SW480 (cell line): ENCODE measurements around the gene CFAP141.

ENCODE experiments used
- DNase-seq: peaks from one replicate; pipeline ENCODE4 v3.0.0-alpha.2; 2016; ENCODE audit warnings: low spot score

Gene CFAP141

DNA sequence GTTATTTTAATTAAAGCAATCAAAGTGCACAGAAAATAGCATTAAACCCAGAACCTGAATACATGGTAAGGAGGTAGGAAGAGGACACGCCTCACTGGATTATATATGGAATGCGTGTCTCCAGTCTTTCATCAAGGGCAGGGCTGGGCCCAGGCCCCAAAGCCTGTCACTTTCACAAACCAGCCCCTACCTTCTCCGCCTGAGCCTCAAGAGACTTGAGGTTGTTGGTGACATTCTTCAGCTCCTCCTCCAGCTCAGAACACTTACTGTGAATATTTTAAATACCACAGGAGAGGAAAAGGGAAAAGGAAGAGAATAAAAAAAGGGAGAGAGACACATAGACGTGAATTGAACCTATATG is 34.9 kb downstream of the CFAP141 start:
- DNase-seq: no peak

DNA sequence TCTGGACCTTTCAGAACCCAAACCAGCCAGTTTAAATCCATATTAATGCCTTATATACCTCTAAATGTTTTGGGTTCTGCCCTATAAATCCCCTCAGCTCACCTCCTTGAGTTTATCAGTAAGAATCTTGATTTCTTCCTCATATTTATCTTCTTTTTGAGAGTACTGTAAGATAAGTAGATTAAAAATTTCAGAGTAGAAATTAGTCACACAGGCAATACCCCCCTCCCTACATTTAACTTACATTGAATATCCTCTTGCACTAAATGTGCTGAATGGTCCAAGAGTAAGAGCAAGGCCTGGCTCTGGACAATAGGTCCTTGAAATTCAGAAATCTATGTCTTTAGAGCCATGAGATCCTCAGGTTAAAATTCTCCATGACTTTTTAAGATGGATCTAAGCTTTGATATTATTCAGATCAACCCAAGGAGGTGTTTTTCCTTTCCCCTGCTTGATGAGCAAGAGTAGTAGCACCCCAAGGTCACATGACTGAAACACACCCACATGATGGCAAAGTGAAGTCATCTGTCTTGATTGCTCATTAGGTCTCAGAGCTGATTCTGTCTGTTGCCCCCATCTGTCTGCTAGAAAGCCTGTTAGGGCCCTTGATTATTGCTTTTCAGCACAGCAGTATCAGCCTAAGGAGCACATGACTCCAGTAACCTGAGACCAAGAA is 35.4 kb downstream of the CFAP141 start:
- no peak for DNase-seq

DNA sequence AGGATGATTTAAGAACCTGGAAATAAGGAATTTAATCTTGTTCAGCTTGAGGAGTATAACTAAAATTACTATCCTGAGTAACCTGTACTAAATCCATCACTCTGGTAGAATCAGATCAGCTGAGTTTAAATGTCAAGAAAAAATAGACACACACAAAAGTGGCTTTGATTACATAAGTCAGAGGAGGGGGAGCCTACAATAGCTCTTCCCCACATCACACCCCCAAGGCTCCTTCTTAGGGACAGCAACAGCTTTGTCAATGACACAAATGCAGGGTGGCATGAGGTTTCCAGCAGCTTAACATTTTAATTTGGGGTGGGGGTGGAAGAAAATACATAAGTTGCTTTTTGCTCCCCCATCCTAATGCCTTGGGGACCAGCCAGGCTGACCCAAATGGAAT is 38.7 kb downstream of the CFAP141 start:
- no peak for DNase-seq

DNA sequence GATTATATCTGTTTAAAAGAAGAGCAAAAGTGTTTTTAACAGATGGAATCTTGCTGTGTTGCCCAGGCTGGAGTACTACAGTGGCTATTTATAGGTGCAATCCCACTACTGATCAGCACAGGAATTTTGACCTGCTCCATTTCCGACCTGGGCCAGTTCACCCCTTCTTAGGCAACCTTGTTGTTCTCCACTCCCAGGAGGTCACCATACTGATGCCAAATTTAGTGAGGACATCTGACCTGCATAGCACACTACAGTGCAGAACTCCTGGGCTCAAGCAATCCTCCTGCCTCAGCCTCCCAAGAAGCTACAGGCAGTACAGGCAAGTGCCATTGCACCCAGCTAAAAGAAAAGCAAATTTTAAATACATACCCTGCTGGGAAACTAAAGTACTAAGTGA is 39.9 kb downstream of the CFAP141 start:
- DNase-seq: no peak

DNA sequence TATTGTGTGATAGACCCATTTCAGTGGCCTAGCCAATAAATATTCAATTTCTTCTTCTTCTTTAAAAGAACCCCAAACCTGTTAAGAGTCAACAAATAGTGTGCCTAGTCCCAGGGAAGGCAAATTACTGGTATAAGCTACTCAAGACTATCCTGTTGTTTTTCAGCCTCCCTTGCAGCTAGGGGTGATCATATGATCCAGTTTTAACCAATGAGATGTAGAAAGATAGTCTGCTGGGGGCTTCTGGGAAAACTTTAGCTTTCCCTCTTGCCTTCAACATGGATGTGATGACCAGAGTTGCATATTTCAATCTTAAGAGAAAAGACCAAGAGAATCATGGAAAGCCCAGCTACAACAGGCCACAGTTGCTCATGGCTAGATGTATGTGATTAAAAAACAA is 46.6 kb downstream of the CFAP141 start:
- no peak for DNase-seq

DNA sequence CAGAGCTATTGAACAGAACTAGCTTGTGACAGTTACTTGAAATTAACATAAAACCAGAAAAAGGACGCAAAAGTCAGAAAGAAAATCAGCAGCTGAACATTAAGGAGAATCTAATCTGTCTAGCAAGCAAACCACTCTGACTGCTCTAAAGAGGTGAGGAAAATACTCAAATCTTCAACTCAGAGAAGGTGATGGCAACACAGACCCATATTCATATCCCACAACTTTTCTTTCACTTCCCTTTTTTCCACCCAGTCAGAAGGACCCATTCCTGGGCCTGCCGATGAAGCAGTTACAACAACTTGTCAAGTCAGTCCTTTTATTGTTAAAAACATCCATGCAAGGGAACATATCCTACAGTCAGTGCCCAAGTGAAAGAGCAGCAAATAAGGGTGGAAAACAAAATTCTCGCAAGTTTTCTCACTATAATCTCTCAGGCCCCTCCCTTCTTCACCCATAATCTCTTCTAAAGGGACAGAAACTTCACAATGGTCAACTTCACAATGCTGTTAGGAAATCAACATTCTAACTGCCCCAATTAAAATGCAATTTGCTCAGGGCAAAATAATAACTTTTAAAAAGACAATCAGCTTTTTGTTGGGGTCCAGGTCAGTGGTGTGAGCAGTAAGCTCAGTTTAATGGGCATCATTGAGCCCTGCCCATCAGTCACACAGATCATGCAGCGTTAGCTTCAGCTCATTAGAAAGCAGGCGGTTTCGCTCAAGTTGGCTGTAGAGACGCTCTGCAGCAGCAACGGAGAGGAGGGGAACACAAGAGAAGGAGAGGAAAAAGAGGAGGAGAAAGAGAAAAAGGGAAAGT is 47.6 kb downstream of the CFAP141 start:
- DNase-seq: no peak

DNA sequence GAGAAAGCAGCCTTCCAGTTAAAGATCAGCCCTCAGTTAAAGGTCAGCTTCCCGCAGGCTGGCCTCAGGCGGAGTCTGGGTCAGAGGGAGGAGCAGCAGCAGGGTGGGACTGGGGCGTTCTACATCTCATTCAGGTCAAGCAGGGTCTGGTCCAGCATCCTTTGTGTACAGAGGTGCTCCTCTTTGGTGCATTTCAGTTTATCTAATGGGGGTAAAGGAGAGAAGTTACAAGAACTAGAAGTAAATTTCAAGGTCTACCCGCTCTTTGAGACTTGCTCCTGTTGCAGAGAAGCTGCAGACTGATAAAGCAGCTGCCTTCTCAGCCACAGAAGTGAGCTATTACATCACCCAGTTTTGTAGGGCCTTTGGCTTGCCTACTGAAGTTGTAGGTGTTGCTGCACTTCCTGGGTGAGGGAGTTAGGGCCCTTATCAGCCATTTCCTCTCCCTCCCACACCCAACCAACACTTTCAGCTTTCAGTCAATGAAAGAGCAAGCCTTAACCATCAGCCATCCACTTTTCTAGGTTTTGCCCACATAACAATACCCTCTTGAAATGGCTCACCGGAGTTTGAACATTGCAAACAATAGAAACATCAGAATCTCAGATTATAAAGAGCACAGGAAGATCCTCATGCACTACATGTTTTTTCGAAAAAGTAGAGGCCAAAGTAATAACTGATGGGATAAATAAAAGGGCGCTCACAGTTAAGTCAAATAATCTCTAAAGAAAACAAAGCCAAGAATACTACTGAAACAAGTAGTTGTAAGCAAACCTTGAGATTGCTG is 48.4 kb downstream of the CFAP141 start:
- no peak for DNase-seq

DNA sequence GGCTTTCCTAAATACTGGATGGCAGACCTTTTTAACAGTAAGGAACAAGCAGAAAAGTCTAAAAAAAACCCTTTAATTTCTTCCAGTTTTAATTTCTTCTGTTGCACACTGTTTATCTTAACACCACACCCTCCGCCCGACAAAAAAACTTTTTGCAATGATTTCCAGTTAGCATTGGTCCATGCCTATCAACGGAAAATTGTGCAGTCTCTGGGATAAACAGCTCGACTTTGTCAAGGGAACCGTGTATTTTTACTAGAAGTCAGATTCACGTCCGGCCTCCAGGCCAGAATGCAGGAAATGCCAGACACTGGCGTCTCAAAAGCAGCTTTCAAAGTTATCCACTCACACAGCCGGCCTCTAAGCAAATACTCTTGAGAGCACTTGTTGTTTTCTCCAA is 50.9 kb downstream of the CFAP141 start:
- no peak for DNase-seq

DNA sequence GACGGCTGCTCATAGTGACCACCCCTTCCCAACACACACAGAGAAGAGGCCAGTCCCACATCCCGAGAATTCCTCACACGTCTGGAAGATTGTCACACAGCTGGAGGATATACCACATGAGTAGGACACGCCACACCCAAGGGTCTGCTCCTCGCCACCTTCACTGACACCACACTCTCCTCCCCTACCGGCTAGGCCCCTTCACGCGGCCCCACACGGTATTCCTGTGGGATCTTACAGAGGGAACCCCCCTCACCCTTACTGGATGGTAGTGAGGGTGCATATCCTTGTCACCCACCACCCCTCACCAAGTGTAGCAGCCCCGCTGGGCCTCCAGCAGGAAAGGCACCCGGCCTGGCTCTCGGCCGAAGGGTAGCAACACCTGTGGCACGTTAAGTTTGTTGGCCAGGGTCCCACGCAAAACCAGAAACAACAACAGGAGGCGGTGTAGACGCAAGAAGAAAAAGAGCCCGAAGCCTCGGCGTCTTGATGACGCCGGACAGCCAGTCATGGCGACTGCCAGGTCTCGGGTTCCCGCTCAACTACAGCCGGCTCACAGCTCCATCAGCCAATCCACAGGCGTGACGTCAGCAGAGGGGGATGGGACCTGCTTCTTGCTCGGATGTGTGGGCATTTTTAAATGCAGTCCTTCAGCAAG is 51.5 kb downstream of the CFAP141 start, which contains the start of gene NUP210L:
TSS of gene NUP210L (minus strand) at position 540 of the 658 bp plus-strand sequence.
- no peak for DNase-seq

DNA sequence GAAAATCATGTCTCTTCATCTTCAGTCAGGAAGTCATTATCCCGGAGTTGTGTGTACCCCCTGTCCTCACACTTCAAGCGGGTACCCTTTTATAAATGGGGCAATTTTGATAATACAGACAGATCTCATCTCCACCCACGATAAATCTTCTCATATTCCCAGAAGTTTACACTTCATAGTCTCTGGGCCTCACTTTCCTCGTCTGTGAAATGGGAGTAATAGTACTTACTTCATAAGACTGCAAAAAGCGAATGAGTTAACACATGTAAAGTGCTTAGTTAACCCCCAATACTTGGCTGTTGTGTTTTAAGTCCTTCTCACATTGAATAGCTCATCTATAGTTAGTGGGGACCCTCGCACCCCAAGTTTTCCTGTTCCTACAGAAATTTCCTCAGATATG is 52.1 kb downstream of the CFAP141 start:
- no peak for DNase-seq

DNA sequence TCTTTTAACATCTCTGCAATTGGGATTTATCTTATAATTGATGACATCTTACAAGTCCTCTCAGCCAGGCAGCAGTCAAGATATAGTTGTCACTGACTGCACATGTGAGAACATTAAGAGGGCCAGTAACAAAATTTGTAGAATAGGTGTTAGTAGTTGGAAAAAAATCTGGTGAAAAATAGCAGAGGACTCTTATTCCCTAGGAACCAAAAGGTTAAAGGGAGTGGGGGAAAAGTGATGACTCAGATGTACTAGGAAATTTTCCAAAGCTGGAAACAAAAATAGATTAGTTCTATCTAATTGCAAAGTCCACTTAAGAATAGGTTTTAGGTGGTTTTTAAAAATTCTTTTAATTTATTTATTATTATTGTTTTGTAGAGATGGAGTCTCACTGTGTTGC is 54.8 kb downstream of the CFAP141 start:
- no peak for DNase-seq
